ENCODE results near the gene PLEKHG1. TPM values are rescaled to one million over a fixed set of nuclear protein-coding genes. Genes with fewer than 3 reads are reported as not detected.

PLEKHG1 gene
- total RNA-seq (2014; rRNA removed; shearing (Covaris generic)): 0.63 and 1.2 TPM in 2 replicates
- 3.0 and 3.7 TPM in 2 replicates for polyA plus RNA-seq (2015; cell fraction: cytosol; rRNA removed)
- polyA plus RNA-seq (2015; cell fraction: nucleus; rRNA removed): 4.2 and 5.6 TPM in 2 replicates

GRCh38 chr6:150599199-150600009 is at the start of gene PLEKHG1:
PLEKHG1 (plus strand) TSS chr6:150599885; CDS start chr6:150733682, 133,797 bp downstream.
- peak; percentile 48 for DNase-seq (ENCODE audit: low read depth)

GRCh38 chr6:150550244-150550643 is 49.4 kb upstream of the PLEKHG1 start:
- no peak for DNase-seq (ENCODE audit: low read depth)

- no peak for DNase-seq (ENCODE audit: low read depth)
Measured at GRCh38 chr6:150557043-150557599, 42.6 kb upstream of the PLEKHG1 start.

GRCh38 chr6:150560004-150560883 is 39.4 kb upstream of the PLEKHG1 start:
- peak; percentile 16 for DNase-seq (ENCODE audit: low read depth)

GRCh38 chr6:150560884-150561219 is 38.8 kb upstream of the PLEKHG1 start:
- no peak for DNase-seq (ENCODE audit: low read depth)

GRCh38 chr6:150565945-150566344 is 33.7 kb upstream of the PLEKHG1 start:
- no peak for DNase-seq (ENCODE audit: low read depth)

- peak; percentile 35 for DNase-seq (ENCODE audit: low read depth)
Measured at GRCh38 chr6:150566486-150566885, 33.2 kb upstream of the PLEKHG1 start.

- DNase-seq (ENCODE audit: low read depth): no peak
Measured at GRCh38 chr6:150567380-150567779, 32.3 kb upstream of the PLEKHG1 start.

GRCh38 chr6:150567823-150568383 is 31.8 kb upstream of the PLEKHG1 start:
- DNase-seq (ENCODE audit: low read depth): peak; percentile 50

GRCh38 chr6:150568560-150568959 is 31.1 kb upstream of the PLEKHG1 start:
- DNase-seq (ENCODE audit: low read depth): no peak

- no peak for DNase-seq (ENCODE audit: low read depth)
Measured at GRCh38 chr6:150569161-150569560, 30.5 kb upstream of the PLEKHG1 start.

- no peak for DNase-seq (ENCODE audit: low read depth)
Measured at GRCh38 chr6:150573041-150573681, 26.5 kb upstream of the PLEKHG1 start.

- DNase-seq (ENCODE audit: low read depth): no peak
Measured at GRCh38 chr6:150575836-150576235, 23.8 kb upstream of the PLEKHG1 start.

- DNase-seq (ENCODE audit: low read depth): no peak
Measured at GRCh38 chr6:150576651-150577226, 22.9 kb upstream of the PLEKHG1 start.

GRCh38 chr6:150579611-150580010 is 20.1 kb upstream of the PLEKHG1 start:
- DNase-seq (ENCODE audit: low read depth): no peak

- no peak for DNase-seq (ENCODE audit: low read depth)
Measured at GRCh38 chr6:150580489-150580888, 19.2 kb upstream of the PLEKHG1 start.

GRCh38 chr6:150584065-150584464 is 15.6 kb upstream of the PLEKHG1 start:
- no peak for DNase-seq (ENCODE audit: low read depth)

- no peak for DNase-seq (ENCODE audit: low read depth)
Measured at GRCh38 chr6:150584596-150584995, 15.1 kb upstream of the PLEKHG1 start.

- DNase-seq (ENCODE audit: low read depth): no peak
Measured at GRCh38 chr6:150586850-150587359, 12.8 kb upstream of the PLEKHG1 start.

GRCh38 chr6:150587637-150588036 is 12.0 kb upstream of the PLEKHG1 start:
- no peak for DNase-seq (ENCODE audit: low read depth)

All from HT1080 (cell line).